ENCODE results near the gene PRSS37. TPM values are rescaled to one million over a fixed set of nuclear protein-coding genes. Genes with fewer than 3 reads are reported as not detected.
"Not testable (repeated sequence)": the region's sequence is repeated elsewhere in the genome, so short reads cannot be mapped to it uniquely, and the experiment has no call there.

Gene PRSS37
- not detected for polyA plus RNA-seq (2013, experiment 1 of 2; ENCODE audit: insufficient read length)
- polyA plus RNA-seq (2013, experiment 2 of 2; ENCODE audit: insufficient read length): not detected

GRCh38 chr7:141841385-141841784 lies at the start of gene PRSS37:
Gene PRSS37 (minus strand): TSS chr7:141841485. CDS start chr7:141841049, 436 bp downstream.
- DNase-seq: no peak

- DNase-seq: no peak
Observed at GRCh38 chr7:141889321-141889720, 48.0 kb upstream of the PRSS37 start.

DNA sequence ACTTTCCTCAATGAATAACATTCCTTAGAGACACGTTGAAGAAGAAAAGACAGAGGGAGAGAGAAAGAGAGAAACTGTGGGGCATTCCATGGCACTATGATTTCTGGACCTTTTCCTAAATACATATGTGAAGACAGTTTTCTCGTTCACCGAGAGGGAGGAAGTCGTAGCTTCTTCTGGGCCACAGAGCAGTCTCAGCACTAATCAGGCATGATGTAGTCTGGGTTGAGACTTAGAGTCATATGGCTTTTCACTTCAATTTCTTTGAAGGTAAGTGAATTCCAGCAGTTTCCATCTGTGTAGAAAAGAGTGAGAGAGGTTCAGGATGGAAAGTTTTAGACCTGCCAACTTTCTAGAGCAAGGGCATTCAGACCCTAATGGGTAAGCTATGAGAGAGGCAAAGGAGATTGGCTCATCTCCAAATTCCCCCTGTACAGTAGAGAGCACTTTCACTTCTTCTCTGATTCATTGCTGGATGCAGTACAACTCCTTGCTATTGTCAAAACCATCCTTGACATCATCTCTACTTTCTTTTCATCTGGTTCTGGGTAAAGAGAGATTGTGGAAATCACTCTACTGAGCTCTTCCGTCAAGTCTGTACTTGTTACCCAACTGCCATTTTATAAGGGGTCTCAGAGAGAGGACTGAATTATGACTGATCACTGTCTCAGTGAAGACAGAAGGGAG lies 43.4 kb upstream of the PRSS37 start:
- DNase-seq: no peak

DNA sequence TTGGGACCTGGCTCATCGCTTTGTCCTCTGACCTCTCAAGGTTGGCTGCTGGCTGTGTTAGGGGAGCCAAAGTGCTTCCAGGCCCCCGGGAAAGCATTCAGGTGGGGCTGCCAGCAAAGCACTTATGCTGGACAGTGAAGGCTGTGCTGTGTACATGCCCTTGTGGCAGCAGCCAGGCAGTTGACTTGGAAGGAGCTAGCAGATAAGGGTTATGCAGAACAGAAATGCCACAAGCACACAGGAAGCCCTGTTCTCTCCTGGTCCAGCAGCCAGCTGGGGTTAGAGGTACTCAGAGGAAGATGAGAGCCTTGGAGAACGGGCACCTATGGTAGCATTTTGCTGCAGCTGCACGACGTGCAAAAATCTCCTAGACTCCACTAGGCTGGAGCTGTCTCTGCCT lies 39.7 kb upstream of the PRSS37 start:
- no peak for DNase-seq

DNA sequence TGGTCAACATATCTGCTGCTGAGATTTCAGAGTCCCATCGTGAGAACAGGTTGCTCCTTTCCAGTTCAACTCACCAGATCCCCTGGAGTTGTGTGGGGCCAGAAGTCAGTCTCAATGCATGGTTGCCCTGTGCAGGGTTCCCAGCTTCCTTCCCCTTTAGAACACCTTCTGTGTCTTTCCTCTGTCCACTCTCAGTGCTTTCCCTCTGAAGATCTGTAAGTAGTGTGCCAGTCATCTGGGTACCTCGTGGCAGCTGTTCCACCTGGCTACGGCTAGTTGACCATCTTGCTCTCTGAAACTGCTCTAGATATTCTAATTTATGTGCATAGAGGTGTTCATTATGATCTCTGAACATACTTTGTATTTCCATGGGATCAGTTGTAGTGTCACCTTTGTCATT lies 36.1 kb upstream of the PRSS37 start:
- DNase-seq: no peak

DNA sequence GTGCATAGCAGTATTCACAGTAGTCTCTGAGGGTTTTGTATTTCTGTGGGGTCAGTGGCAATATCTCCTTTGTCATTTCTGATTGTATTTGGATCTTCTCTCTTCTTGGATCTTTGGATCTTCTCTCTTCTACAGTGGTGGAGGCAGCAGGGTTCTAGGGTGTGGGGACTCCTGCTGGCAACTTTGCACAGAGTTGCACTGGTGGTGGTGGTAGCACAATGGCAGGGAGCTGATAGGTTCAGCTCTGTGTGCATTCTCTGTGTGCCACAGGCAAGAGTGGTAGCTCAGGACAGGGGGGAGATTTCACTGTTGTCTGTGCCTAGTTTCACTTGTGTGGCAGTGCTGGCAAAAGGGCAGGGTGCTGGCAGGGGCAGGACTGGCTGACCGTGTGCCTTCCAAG lies 35.1 kb upstream of the PRSS37 start:
- DNase-seq: no peak

DNA sequence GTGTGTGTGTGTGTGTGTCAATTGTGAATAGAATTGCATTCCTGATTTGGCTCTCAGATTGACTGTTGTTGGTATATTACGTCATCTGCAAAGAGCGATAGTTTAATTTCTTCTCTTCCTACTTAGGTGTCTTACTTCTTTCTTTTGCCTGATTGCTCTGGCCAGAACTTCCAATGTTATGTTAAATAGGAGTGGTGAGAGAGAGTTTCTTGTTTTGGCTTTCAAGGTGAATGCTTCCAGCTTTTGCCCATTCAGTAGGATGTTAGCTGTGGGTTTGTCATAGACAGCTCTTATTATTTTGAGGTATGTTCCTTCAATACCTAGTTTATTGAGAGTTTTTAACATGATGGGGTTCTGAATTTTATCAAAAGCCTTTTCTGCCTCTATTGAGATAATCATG lies 34.2 kb upstream of the PRSS37 start:
- no peak for DNase-seq

GRCh38 chr7:141874787-141875186 lies 33.5 kb upstream of the PRSS37 start:
- no peak for DNase-seq

DNA sequence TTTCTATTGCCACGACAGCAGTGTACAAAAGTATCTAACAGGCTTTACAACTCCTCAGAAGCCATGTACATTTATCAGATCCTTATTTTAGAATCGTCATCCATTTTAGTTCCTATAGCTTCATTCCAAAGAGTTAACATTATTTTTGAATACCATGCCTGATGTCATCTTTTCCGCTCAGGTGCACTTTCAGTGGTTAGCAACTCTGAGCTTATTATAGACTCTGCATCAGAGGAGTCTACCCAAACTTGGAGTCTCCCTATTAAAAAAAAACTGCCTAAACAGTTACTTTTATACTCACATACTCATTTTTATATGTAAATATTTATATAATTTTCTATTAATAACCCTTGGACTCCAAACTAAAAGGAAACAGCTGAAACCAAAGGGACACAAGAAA lies 31.6 kb upstream of the PRSS37 start:
- DNase-seq: no peak

DNA sequence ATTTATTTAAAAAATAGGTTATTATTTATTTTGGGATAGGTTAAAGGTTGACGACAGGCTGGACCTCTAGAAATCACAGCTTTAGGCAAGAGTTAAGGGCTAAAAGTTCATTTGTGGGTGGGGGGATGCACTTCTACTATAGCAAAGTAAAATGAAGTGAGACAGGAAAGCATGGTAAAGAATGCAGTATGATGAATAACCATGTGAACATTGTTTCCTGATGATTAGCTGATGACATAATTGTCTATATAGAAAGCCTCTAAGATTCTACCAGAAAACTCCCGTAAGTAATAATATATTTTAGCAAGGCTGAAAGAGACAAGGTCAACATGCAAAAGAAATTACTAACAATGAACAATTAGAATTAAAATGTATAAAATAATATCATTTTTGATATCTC lies 25.7 kb upstream of the PRSS37 start:
- DNase-seq: no peak

GRCh38 chr7:141864765-141865447 lies 23.6 kb upstream of the PRSS37 start:
- DNase-seq: no peak

GRCh38 chr7:141860207-141860606 lies 18.9 kb upstream of the PRSS37 start:
- DNase-seq: no peak

DNA sequence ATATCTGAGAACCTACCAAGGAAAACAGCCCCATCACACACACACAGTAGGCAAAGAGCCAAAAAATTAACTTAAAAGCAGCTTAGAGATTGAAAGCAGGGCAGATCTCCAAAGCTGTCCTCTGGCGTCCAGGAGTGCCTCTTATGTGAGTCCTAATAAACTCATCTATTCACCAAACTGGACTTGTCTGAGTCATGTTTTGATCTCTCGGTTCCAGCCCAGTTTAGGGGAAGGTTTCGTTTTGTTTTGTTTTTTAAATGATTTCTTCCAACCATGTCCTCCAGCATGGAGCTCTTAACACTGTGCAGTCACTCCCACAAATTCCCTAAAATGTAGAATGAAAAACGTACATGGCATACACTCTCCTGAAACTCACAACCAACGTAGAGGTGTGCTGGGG lies 6.7 kb upstream of the PRSS37 start:
- DNase-seq: no peak

GRCh38 chr7:141844256-141844655 lies 3.0 kb upstream of the PRSS37 start:
- DNase-seq: no peak

- no peak for DNase-seq
Observed at GRCh38 chr7:141842904-141843303, 1.6 kb upstream of the PRSS37 start.

DNA sequence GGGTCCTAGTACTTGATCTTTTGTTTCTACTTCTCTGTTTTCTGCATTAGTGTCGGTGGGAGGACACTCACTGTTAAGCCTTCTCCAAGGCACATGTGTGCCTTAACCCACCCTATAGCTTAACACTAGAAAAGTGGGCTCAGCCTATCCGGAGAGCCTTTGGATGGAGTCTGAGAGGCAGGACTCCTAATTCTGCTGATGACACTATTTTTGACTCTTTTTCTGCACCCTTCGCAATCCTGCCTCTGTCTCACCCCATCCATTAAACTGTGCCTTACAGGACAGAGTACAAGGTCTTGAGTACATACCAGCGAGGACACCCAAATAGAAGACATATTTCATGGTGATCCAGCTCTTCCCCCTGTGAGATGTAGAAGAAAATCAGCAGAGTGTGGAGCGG lies 577 bp downstream of the PRSS37 start:
- DNase-seq: no peak

- DNase-seq: no peak
Observed at GRCh38 chr7:141839256-141839655, 2.0 kb downstream of the PRSS37 start.

- DNase-seq: no peak
Observed at GRCh38 chr7:141838581-141838980, 2.7 kb downstream of the PRSS37 start.

DNA sequence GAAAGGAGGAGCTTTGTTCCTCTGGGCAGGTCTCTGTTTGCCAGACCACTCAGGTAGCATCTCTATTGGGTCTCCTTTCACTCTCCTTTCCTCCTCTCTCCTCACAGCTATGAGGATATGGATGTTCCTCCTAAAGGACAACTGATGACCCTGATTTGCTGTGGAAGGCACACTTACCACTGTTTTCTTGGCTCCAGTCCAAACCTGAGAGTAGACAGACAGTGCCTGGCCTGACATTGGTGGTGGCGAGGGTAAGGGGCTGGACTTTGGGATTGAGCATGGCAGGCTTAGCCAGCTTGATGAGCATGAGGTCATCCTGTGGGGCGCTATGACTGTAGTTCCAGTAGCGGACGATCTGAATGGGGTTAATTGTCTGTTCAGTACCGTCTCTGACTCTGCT lies 3.6 kb downstream of the PRSS37 start:
- no peak for DNase-seq

GRCh38 chr7:141822432-141822831 lies 18.9 kb downstream of the PRSS37 start:
- not testable (repeated sequence) for DNase-seq

GRCh38 chr7:141820067-141820466 lies 21.2 kb downstream of the PRSS37 start:
- no peak for DNase-seq

GRCh38 chr7:141792526-141792925 lies 48.8 kb downstream of the PRSS37 start:
- no peak for DNase-seq

- DNase-seq: no peak
Observed at GRCh38 chr7:141789917-141790316, 51.4 kb downstream of the PRSS37 start, which contains the start of gene TAS2R5. Gene TAS2R5 (plus strand): TSS chr7:141790217. CDS start chr7:141790362, 145 bp downstream.

DNA sequence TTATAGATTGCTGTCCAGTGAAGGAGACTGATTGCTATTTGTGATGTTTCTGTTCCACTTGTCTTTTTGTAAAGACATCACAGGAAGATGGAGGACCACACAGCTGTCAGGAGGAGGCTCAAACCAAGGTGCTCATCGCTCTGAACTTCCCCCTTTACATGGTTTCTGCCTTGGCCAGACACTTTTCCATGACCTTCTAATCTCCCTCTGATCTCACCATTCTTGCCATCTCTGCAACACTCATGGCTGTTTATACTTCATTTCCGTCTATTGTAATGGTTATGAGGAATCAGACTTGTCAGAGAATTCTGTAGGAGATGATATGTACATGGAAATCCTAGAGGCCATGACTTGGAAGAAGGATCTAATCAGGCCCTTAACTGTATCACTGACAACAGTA lies 53.0 kb downstream of the PRSS37 start:
- DNase-seq: no peak
